HFF-Myc (cell line): ENCODE data around the gene TCEANC.

ENCODE experiments used
- DNase-seq: peaks from one replicate; pipeline ENCODE4 v3.0.0-alpha.2; 2011; ENCODE audit warnings: low read depth; ENCODE audit errors: extremely low read depth
- H3K4me3 ChIP-seq: replicated peaks from 2 replicates; pipeline ENCODE4 v1.5.1; 2011; ENCODE audit warnings: low read depth, mild to moderate bottlenecking, control low read depth, low read length
- CTCF ChIP-seq: IDR thresholded peaks from 2 replicates; pipeline ENCODE4 v1.5.1; 2012; ENCODE audit warnings: mild to moderate bottlenecking, low read depth, low read length, control low read depth; ENCODE audit errors: missing control alignments

The TCEANC gene

DNA sequence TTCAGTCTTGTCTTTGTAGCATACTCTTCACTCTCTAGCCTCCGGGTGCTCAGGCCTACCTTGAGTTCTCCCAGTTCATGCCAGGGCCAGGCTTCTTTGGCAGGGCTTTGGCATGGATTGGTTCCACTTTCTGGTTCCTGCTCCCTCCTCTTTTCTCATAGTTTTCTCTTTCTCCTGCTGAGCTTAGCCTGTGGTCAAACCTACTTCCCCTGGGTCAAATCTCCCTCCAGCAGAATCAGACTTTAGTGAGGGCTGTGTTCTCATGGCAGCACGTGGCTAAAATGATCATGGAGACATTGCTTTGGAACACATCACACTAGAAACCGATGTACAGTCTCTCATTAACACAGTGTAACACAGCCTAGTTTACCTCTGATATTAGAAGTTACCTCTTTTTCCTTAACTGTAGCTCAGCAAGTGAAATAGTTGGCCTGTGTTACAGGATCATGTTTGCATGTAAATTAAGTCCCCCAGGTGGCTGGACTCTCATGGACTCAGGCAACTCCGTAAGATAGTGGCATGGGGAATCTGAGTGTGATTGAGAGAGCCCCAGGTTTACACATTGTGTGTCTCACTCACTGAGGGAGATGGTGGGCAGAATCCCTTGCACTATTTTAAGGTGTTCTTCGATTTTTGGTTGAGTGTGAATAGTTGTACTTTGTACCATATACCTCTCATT is 49.3 kb downstream of the TCEANC start:
- no peak overlapping the region for H3K4me3 ChIP-seq
- no peak for TF ChIP-seq CTCF
- no peak for DNase-seq

DNA sequence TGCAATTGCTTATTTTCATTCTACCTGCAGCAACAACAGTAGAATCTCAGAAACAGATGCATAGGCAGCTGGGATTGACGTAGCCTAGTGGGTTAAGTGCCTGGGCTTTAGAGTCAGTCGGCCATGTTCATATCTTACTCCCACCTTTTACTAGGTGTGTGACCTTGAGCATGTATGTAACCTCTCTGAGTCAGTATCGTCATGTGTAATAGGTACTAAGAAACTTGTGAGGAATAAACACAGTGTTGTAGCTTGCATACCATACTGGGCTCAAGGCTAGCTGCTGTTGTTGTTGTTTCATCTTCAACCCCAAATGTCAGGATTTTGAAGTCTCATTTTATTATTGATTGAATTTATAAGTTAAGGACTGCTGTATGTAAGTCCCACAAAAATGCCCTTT is 50.2 kb downstream of the TCEANC start:
- DNase-seq, result no peak
- no peak overlapping the region for H3K4me3 ChIP-seq
- TF ChIP-seq CTCF, result no peak

DNA sequence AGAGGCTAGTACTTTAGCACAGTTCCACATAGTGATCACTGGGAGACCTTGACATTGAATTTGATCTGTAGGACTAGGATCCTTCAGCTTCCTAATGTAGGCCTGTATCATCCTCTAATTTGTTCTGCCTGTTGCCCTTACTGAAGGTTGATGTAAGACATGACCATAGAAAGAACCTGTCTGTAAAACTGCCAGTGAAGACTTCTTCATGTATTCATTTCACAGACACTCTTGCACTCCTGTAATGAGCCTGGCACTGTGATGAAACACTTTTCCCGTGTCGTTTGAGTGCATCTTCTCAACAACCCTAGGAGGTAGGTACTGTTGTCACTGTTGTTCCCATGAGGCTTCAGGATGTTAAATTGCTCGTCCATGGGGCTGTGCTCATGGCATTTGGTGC is 50.6 kb downstream of the TCEANC start:
- TF ChIP-seq CTCF, result no peak
- DNase-seq, result no peak
- no peak overlapping the region for H3K4me3 ChIP-seq

GRCh38 chrX:13711141-13711540 is 58.2 kb downstream of the TCEANC start:
- DNase-seq, result no peak
- no peak overlapping the region for H3K4me3 ChIP-seq
- no peak for TF ChIP-seq CTCF
